GM12865 (cell line): ENCODE measurements around the gene EIF5A2.
A peak's percentile ranks its signal among the peaks of the same experiment; 100 is the strongest.

Experiments used
- DNase-seq: peaks from one replicate; pipeline ENCODE4 v3.0.0; 2010; ENCODE audit warnings: low read depth
- H3K4me3 ChIP-seq: 2 replicates; pipeline ENCODE4 v1.5.1; 2011; ENCODE audit warnings: mild to moderate bottlenecking, low read depth, low read length, control low read depth
- CTCF ChIP-seq: IDR thresholded peaks from 2 replicates; pipeline ENCODE4 v1.5.1; 2011; ENCODE audit warnings: low read length, control low read depth, low read depth, inconsistent platforms; ENCODE audit not compliant: insufficient read depth; ENCODE audit errors: missing control alignments

EIF5A2 gene

GRCh38 chr3:170876537-170876936 lies 31.9 kb downstream of the EIF5A2 start:
- TF ChIP-seq CTCF, result no peak
- H3K4me3 ChIP-seq, result no peak overlapping the region
- no peak for DNase-seq

- peak; percentile 99 for DNase-seq
- no peak for TF ChIP-seq CTCF
- H3K4me3 ChIP-seq, result peak within 1 kb of the TSS; percentile 69
These were observed 38.5 kb downstream of the EIF5A2 start, which contains the start of gene RPL22L1 for GRCh38 chr3:170869645-170870593. Gene RPL22L1 (minus strand): TSS chr3:170870195. CDS start chr3:170870167, 28 bp downstream.

GRCh38 chr3:170869239-170869590 lies 39.2 kb downstream of the EIF5A2 start:
- H3K4me3 ChIP-seq, result peak overlapping the region; percentile 69
- DNase-seq, result peak; percentile 13
- no peak for TF ChIP-seq CTCF

- TF ChIP-seq CTCF, result no peak
- H3K4me3 ChIP-seq, result peak overlapping the region; percentile 69
- DNase-seq, result peak; percentile 11
These were observed 39.7 kb downstream of the EIF5A2 start for GRCh38 chr3:170868577-170869238.

- H3K4me3 ChIP-seq, result peak overlapping the region; percentile 69
- peak; percentile 55 for DNase-seq
- no peak for TF ChIP-seq CTCF
These were observed 41.1 kb downstream of the EIF5A2 start for GRCh38 chr3:170867143-170867937.

- H3K4me3 ChIP-seq, result no peak overlapping the region
- no peak for TF ChIP-seq CTCF
- no peak for DNase-seq
These were observed 41.9 kb downstream of the EIF5A2 start for GRCh38 chr3:170866499-170866898.
